ENCODE data around the gene VTA1. TPM values are rescaled to one million over a fixed set of nuclear protein-coding genes. Genes with fewer than 3 reads are reported as not detected.
A peak's percentile ranks its signal among the peaks of the same experiment; 100 is the strongest.

Gene VTA1
- total and polyA plus RNA-seq, 2 experiments from 2014 or later, result 108 to 130 TPM

GRCh38 chr6:142189057-142189456 is 42.0 kb downstream of the VTA1 start:
- Histone ChIP-seq H3K27me3 (replicated peaks; ENCODE audit: insufficient read depth) (no peaks in the 10 kb centered on the region), H3K9me2 (ENCODE audit: insufficient read depth) (no peaks in the 10 kb centered on the region), H3K27ac (no peak overlapping the region), H3K4me3 (no peak overlapping the region), H4K20me1 (ENCODE audit: insufficient read depth) (no peaks in the 10 kb centered on the region; the same call in 1 of the 2 replicates), H3K4me1 (ENCODE audit: insufficient read depth) (no peaks in the 10 kb centered on the region), H3K4me2 (ENCODE audit: unreplicated experiment) (no peak overlapping the region), H2AFZ (no peak overlapping the region), H3K36me3 (ENCODE audit: low read depth) (peaks cover 7% of the 10 kb centered on the region), H3K9ac (no peak overlapping the region), H3K9me3 (ENCODE audit: low read depth) (no peaks in the 10 kb centered on the region), H3K79me2 (ENCODE audit: insufficient read depth) (peaks cover 49% of the 10 kb centered on the region), H3F3A (ENCODE audit: insufficient read depth) (no peaks in the 10 kb centered on the region)
- no peak for DNase-seq
- in situ Hi-C loops (cut with MboI), result no loop called here
- WGBS, 2 experiments (ENCODE audit: low coverage in 1 of 2, low lambda C conversion rate in 2 of 2, missing lambda C conversion rate in 2 of 2), result 98 to 99% methylated on average over 2 of the region's 2 CpGs
- TF ChIP-seq EZH2phosphoT487 (IDR thresholded peaks at IDR 0.05; ENCODE audit: insufficient read depth, low read depth) (no peak), EZH2 (IDR thresholded peaks at IDR 0.05; ENCODE audit: insufficient read depth, poor library complexity, severe bottlenecking) (no peak)

DNA sequence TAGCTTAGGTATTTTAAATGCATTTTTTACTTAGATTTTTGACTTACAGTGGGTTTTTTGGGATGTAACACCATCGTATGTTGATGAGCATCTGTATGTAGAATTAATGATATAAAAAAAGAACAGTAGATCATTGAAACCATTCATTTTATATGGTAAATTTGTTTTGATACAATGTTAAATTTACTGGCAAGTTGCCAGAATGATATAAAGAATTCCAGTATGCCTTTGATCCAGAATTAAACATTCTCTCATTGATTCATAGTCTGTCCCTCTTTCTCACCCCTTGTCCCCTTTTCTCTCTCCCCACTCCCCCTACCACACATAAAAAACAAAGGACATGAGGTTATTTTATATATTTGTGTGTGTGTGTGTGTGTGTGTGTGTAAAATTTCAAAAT is 45.3 kb downstream of the VTA1 start:
- Histone ChIP-seq H3K79me2 (ENCODE audit: insufficient read depth) (peaks cover 64% of the 10 kb centered on the region), H3K27ac (no peak overlapping the region), H3K4me1 (ENCODE audit: insufficient read depth) (peaks cover 10% of the 10 kb centered on the region), H3K9ac (no peak overlapping the region), H3K9me2 (ENCODE audit: insufficient read depth) (no peaks in the 10 kb centered on the region), H2AFZ (no peak overlapping the region), H3K36me3 (ENCODE audit: low read depth) (peaks cover 7% of the 10 kb centered on the region), H4K20me1 (ENCODE audit: insufficient read depth) (no peaks in the 10 kb centered on the region; the same call in 1 of the 2 replicates), H3K4me3 (no peak overlapping the region), H3F3A (ENCODE audit: insufficient read depth) (no peaks in the 10 kb centered on the region), H3K4me2 (ENCODE audit: unreplicated experiment) (no peak overlapping the region), H3K27me3 (replicated peaks; ENCODE audit: insufficient read depth) (no peaks in the 10 kb centered on the region), H3K9me3 (ENCODE audit: low read depth) (no peaks in the 10 kb centered on the region)
- WGBS, 2 experiments (ENCODE audit: low coverage in 1 of 2, low lambda C conversion rate in 2 of 2, missing lambda C conversion rate in 2 of 2), result 95 to 100% methylated on average over 1 of the region's 1 CpG
- no peak for DNase-seq
- TF ChIP-seq EZH2phosphoT487 (IDR thresholded peaks at IDR 0.05; ENCODE audit: insufficient read depth, low read depth) (no peak), EZH2 (IDR thresholded peaks at IDR 0.05; ENCODE audit: insufficient read depth, poor library complexity, severe bottlenecking) (no peak)
- in situ Hi-C loops (cut with MboI), result no loop called here

GRCh38 chr6:142193621-142194020 is 46.6 kb downstream of the VTA1 start:
- H3K4me2 ChIP-seq (ENCODE audit: unreplicated experiment), result no peak overlapping the region
- TF ChIP-seq EZH2 (IDR thresholded peaks at IDR 0.05; ENCODE audit: insufficient read depth, poor library complexity, severe bottlenecking) (no peak), EZH2phosphoT487 (IDR thresholded peaks at IDR 0.05; ENCODE audit: insufficient read depth, low read depth) (no peak)

DNA sequence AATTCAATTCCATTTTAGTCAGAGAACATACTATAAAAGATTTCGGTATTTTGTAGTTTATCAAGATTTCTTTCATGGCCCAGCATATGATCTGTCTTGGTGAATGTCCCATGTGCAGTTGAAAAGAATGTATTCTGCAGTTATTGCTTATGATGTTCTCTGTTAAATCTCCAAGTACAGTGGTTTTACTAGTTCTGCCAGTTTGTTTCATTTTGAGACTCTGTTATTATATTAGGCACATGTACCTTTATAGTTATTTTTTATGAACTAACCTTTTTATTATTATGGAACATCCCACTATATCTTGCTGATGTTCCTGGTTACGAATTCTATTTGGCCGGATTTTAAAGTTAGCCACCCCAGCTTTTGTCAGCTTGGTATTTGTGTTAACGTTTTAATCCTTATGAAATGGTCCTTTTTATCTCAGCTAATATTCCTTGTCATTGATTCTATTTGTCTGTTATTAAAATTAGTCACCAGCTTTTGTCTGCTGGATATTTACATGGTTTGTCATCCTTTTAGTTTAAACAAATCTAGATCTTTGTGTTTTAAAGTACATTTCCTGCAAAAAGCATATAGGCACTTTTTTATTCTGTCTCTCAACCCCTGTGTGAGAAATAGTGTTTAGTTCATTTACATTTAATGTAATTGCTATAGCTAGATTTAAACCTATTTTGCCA is 48.9 kb downstream of the VTA1 start:
- Histone ChIP-seq H3K9me3 (ENCODE audit: low read depth) (no peaks in the 10 kb centered on the region), H4K20me1 (ENCODE audit: insufficient read depth) (no peaks in the 10 kb centered on the region; the same call in 1 of the 2 replicates), H3K79me2 (ENCODE audit: insufficient read depth) (peaks cover 71% of the 10 kb centered on the region), H3K4me1 (ENCODE audit: insufficient read depth) (peaks cover 10% of the 10 kb centered on the region), H3K4me3 (no peak overlapping the region), H3K27ac (no peak overlapping the region), H3K27me3 (replicated peaks; ENCODE audit: insufficient read depth) (no peaks in the 10 kb centered on the region), H2AFZ (no peak overlapping the region), H3F3A (ENCODE audit: insufficient read depth) (no peaks in the 10 kb centered on the region), H3K9me2 (ENCODE audit: insufficient read depth) (no peaks in the 10 kb centered on the region), H3K36me3 (ENCODE audit: low read depth) (peaks cover 25% of the 10 kb centered on the region), H3K4me2 (ENCODE audit: unreplicated experiment) (peak overlapping the region; percentile 8), H3K9ac (no peak overlapping the region)
- DNase-seq, result peak; percentile 25
- 93 to 97% methylated on average over 4 of the region's 4 CpGs for WGBS, 2 experiments (ENCODE audit: low coverage in 1 of 2, low lambda C conversion rate in 2 of 2, missing lambda C conversion rate in 2 of 2)
- TF ChIP-seq EZH2 (IDR thresholded peaks at IDR 0.05; ENCODE audit: insufficient read depth, poor library complexity, severe bottlenecking) (no peak), EZH2phosphoT487 (IDR thresholded peaks at IDR 0.05; ENCODE audit: insufficient read depth, low read depth) (no peak)
- in situ Hi-C loops (cut with MboI), result no loop called here

More at GRCh38 chr6:142193621-142194020, 46.6 kb downstream of the VTA1 start:
- Histone ChIP-seq H3K27me3 (replicated peaks; ENCODE audit: insufficient read depth) (no peaks in the 10 kb centered on the region), H3F3A (ENCODE audit: insufficient read depth) (no peaks in the 10 kb centered on the region), H3K36me3 (ENCODE audit: low read depth) (peaks cover 7% of the 10 kb centered on the region), H3K27ac (no peak overlapping the region), H2AFZ (no peak overlapping the region), H3K4me1 (ENCODE audit: insufficient read depth) (peaks cover 10% of the 10 kb centered on the region), H3K4me3 (no peak overlapping the region), H3K9me2 (ENCODE audit: insufficient read depth) (no peaks in the 10 kb centered on the region), H3K9ac (no peak overlapping the region), H3K79me2 (ENCODE audit: insufficient read depth) (peaks cover 69% of the 10 kb centered on the region), H3K9me3 (ENCODE audit: low read depth) (no peaks in the 10 kb centered on the region), H4K20me1 (ENCODE audit: insufficient read depth) (no peaks in the 10 kb centered on the region; the same call in 1 of the 2 replicates)
- in situ Hi-C loops (cut with MboI), result no loop called here
- no peak for DNase-seq
